H9 (cell line): ENCODE results near the gene TM7SF3. TPM values are rescaled to one million over a fixed set of nuclear protein-coding genes. Genes with fewer than 3 reads are reported as not detected.

ENCODE experiments used
- DNase-seq: peaks from one replicate; pipeline ENCODE4 v3.0.0-alpha.2; 2017
- H2AFZ ChIP-seq: one replicate; pipeline ENCODE4 v1.6.1; 2013; ENCODE audit warnings: mild to moderate bottlenecking, low read length, control low read depth, moderate library complexity
- H2AK5ac ChIP-seq: 2 replicates; pipeline ENCODE4 v1.6.1; 2013; ENCODE audit warnings: low read length, control low read depth, mixed read lengths; ENCODE audit not compliant: insufficient read length
- H2BK120ac ChIP-seq: one replicate; pipeline ENCODE4 v1.6.1; 2013; ENCODE audit warnings: low read depth, mild to moderate bottlenecking, low read length, control low read depth, inconsistent platforms; ENCODE audit not compliant: poor library complexity, severe bottlenecking
- H2BK12ac ChIP-seq: 2 replicates; pipeline ENCODE4 v1.6.1; 2013; ENCODE audit warnings: low read length, control low read depth, mixed read lengths, low read depth; ENCODE audit not compliant: insufficient read length
- H2BK15ac ChIP-seq: 2 replicates; pipeline ENCODE4 v1.6.1; 2013; ENCODE audit warnings: low read depth, low read length, control low read depth
- H2BK20ac ChIP-seq: one replicate; pipeline ENCODE4 v1.6.1; 2013; ENCODE audit warnings: low read depth, mild to moderate bottlenecking, low read length, control low read depth, inconsistent platforms; ENCODE audit not compliant: poor library complexity, severe bottlenecking
- H2BK5ac ChIP-seq: 2 replicates; pipeline ENCODE4 v1.6.1; 2013; ENCODE audit warnings: low read length, control low read depth, mixed read lengths; ENCODE audit not compliant: insufficient read length
- H3K14ac ChIP-seq: 2 replicates; pipeline ENCODE4 v1.6.1; 2013; ENCODE audit warnings: low read length, control low read depth; ENCODE audit not compliant: insufficient read depth
- H3K18ac ChIP-seq: 2 replicates; pipeline ENCODE4 v1.6.1; 2013; ENCODE audit warnings: low read depth, mild to moderate bottlenecking, mixed read lengths, low read length, control low read depth; ENCODE audit not compliant: insufficient read length
- H3K23ac ChIP-seq: 2 replicates; pipeline ENCODE4 v1.6.1; 2013; ENCODE audit warnings: low read length, control low read depth, mixed read lengths, low read depth; ENCODE audit not compliant: insufficient read length
- H3K23me2 ChIP-seq: 2 replicates; pipeline ENCODE4 v1.6.1; 2013; ENCODE audit warnings: low read depth, mild to moderate bottlenecking, mixed read lengths, low read length, control low read depth; ENCODE audit not compliant: insufficient read length, poor library complexity, severe bottlenecking
- H3K27ac ChIP-seq: 2 replicates; pipeline ENCODE4 v1.5.1; 2013; ENCODE audit warnings: low read length, control low read depth, mixed read lengths, low read depth; ENCODE audit not compliant: insufficient read length
- H3K27me3 ChIP-seq: 2 replicates; pipeline ENCODE4 v1.6.1; 2013; ENCODE audit warnings: low read length, control low read depth, inconsistent platforms; ENCODE audit not compliant: insufficient read depth
- H3K4ac ChIP-seq: 2 replicates; pipeline ENCODE4 v1.6.1; 2013; ENCODE audit warnings: low read depth, mild to moderate bottlenecking, control low read depth, inconsistent platforms, low read length, moderate library complexity
- H3K4me1 ChIP-seq: 2 replicates; pipeline ENCODE4 v1.6.1; 2013; ENCODE audit warnings: low read length, control low read depth, inconsistent platforms; ENCODE audit not compliant: insufficient read depth
- H3K4me2 ChIP-seq: 2 replicates; pipeline ENCODE4 v1.6.1; 2013; ENCODE audit warnings: low read length, control low read depth, mixed read lengths; ENCODE audit not compliant: insufficient read length, insufficient read depth
- H3K56ac ChIP-seq: 2 replicates; pipeline ENCODE4 v1.6.1; 2013; ENCODE audit warnings: low read depth, mild to moderate bottlenecking, mixed read lengths, low read length, control low read depth; ENCODE audit not compliant: insufficient read length
- H3K79me1 ChIP-seq: 2 replicates; pipeline ENCODE4 v1.6.1; 2013; ENCODE audit warnings: low read depth, mild to moderate bottlenecking, moderate library complexity, low read length, control low read depth, inconsistent platforms; ENCODE audit not compliant: insufficient read depth, poor library complexity, severe bottlenecking
- H3K79me2 ChIP-seq: 2 replicates; pipeline ENCODE4 v1.6.1; 2013; ENCODE audit warnings: low read length, control low read depth, inconsistent platforms; ENCODE audit not compliant: insufficient read depth
- H3K9ac ChIP-seq: 2 replicates; pipeline ENCODE4 v1.6.1; 2013; ENCODE audit warnings: low read length, control low read depth, mixed read lengths; ENCODE audit not compliant: insufficient read length; ENCODE audit errors: extremely low read depth
- H3K9me3 ChIP-seq: one replicate; pipeline ENCODE4 v1.6.1; 2013; ENCODE audit warnings: low read depth, low read length, inconsistent platforms; ENCODE audit not compliant: control insufficient read depth
- H3T11ph ChIP-seq: one replicate; pipeline ENCODE4 v1.6.1; 2013; ENCODE audit warnings: mild to moderate bottlenecking, low read length, control low read depth, inconsistent platforms
- H4K20me1 ChIP-seq: one replicate; pipeline ENCODE4 v1.6.1; 2013; ENCODE audit not compliant: control insufficient read depth, insufficient read length, insufficient read depth
- H4K5ac ChIP-seq: 2 replicates; pipeline ENCODE4 v1.6.1; 2013; ENCODE audit warnings: low read depth, mild to moderate bottlenecking, mixed read lengths, low read length, control low read depth; ENCODE audit not compliant: insufficient read length
- H4K8ac ChIP-seq: replicated peaks from 2 replicates; pipeline ENCODE4 v1.6.1; 2013; ENCODE audit warnings: low read length, control low read depth, mixed read lengths, low read depth; ENCODE audit not compliant: insufficient read length
- H4K91ac ChIP-seq: 2 replicates; pipeline ENCODE4 v1.6.1; 2013; ENCODE audit warnings: low read depth, mild to moderate bottlenecking, moderate library complexity, mixed read lengths, low read length, control low read depth; ENCODE audit not compliant: insufficient read length
- H3K27ac Mint-ChIP-seq, 3 experiments: 2 replicates in 2 of 3; 3 replicates in 1 of 3; pipeline ENCODE4 v1.8.0; 2020 to 2021; ENCODE audit warnings: mixed read lengths in 3 of 3, mild to moderate bottlenecking in 1 of 3, moderate library complexity in 1 of 3
- H3K27me3 Mint-ChIP-seq: 2 replicates; pipeline ENCODE4 v1.8.0; 2021; ENCODE audit warnings: low read depth, mild to moderate bottlenecking, moderate library complexity, mixed read lengths
- H3K36me3 Mint-ChIP-seq, 3 experiments: 2 replicates in 2 of 3; 3 replicates in 1 of 3; pipeline ENCODE4 v1.8.0; 2020 to 2021; ENCODE audit warnings: low read depth in 3 of 3, mixed read lengths in 3 of 3; ENCODE audit not compliant: insufficient read depth in 1 of 3
- H3K4me1 Mint-ChIP-seq, 2 experiments: 2 replicates each; pipeline ENCODE4 v1.8.0; 2020; ENCODE audit warnings: mixed read lengths in 2 of 2
- H3K4me3 Mint-ChIP-seq, 2 experiments: 2 replicates in 1 of 2; 3 replicates in 1 of 2; pipeline ENCODE4 v1.8.0; 2020 to 2021; ENCODE audit warnings: mild to moderate bottlenecking in 2 of 2, mixed read lengths in 2 of 2, moderate library complexity in 1 of 2
- H3K9me3 Mint-ChIP-seq, 2 experiments: 2 replicates in 1 of 2; 3 replicates in 1 of 2; pipeline ENCODE4 v1.8.0; 2020; ENCODE audit warnings: mild to moderate bottlenecking in 2 of 2, mixed read lengths in 2 of 2, moderate library complexity in 1 of 2
- CTCF ChIP-seq: fragments of 200-600 bp; sonication (generic); conservative IDR thresholded peaks from 3 replicates; pipeline ENCODE4 v1.8.0; 2021; ENCODE audit warnings: antibody characterized with exemption, mild to moderate bottlenecking
- WGBS: extraction: QIAGEN DNeasy Blood & Tissue Kit; methylation state at CpG from one replicate; pipeline ENCODE4 v1.1.7; 2013; ENCODE audit warnings: missing lambda C conversion rate, low lambda C conversion rate, mixed read lengths; ENCODE audit not compliant: insufficient read length; ENCODE audit errors: extremely low coverage; 5-methylcytosine and 5-hydroxymethylcytosine counted together
- total RNA-seq: library from RNA; stranded (reverse); gene quantifications from 2 replicates; pipeline ENCODE4 v1.2.1, GENCODE V29; 2021

The TM7SF3 gene
- total RNA-seq, 1 experiment from 2014 or later = 74.9 TPM

- Histone ChIP-seq H3K9ac (no peak overlapping the region), H3K79me1 (no peaks in the 10 kb centered on the region), H3T11ph (no peak overlapping the region), H4K5ac (no peak overlapping the region), H3K23me2 (no peaks in the 10 kb centered on the region), H4K20me1 (no peaks in the 10 kb centered on the region), H3K4ac (no peak overlapping the region), H4K8ac (no peak overlapping the region), H3K79me2 (peaks cover 10% of the 10 kb centered on the region; the same call in 1 of the 2 replicates), H3K27me3 (no peaks in the 10 kb centered on the region; the same call in 1 of the 2 replicates), H3K4me1 (no peaks in the 10 kb centered on the region), H3K14ac (no peak overlapping the region), H3K27ac (no peak overlapping the region), H2BK20ac (no peak overlapping the region), H3K56ac (no peak overlapping the region), H3K18ac (no peak overlapping the region), H3K23ac (no peak overlapping the region), H4K91ac (no peak overlapping the region), H3K9me3 (no peaks in the 10 kb centered on the region), H2BK120ac (no peak overlapping the region), H2BK15ac (no peak overlapping the region), H2BK5ac (no peak overlapping the region), H3K4me2 (no peak overlapping the region), H2AK5ac (no peak overlapping the region), H2AFZ (no peak overlapping the region), H2BK12ac (no peak overlapping the region)
- no peak for TF ChIP-seq CTCF
- Mint-ChIP-seq H3K27ac (no peak overlapping the region), H3K4me1 (peaks cover 21% of the 10 kb centered on the region in 2 experiments), H3K36me3 (peaks cover 9 to 32% (median 28%) of the 10 kb centered on the region in 3 experiments; a peak in 6 of 7 replicates), H3K27me3 (peaks cover 3% of the 10 kb centered on the region), H3K4me3 (no peak overlapping the region), H3K9me3 (no peaks in the 10 kb centered on the region; a peak in 1 of 5 replicates)
- DNase-seq = no peak
- WGBS = no CpG with 5 or more reads among the region's 1 CpG
These were observed 10.9 kb upstream of the TM7SF3 start for GRCh38 chr12:27025116-27025515.
